HG02852 (cell line): ENCODE results near the gene ID3.
"Not testable (repeated sequence)": the region's sequence is repeated elsewhere in the genome, so short reads cannot be mapped to it uniquely, and the experiment has no call there.

Experiments
- ATAC-seq: cut with Tn5 transposase; IDR thresholded peaks from one replicate; pipeline ENCODE4 v1.9.1; 2021; ENCODE audit warnings: mild to moderate bottlenecking, moderate library complexity; ENCODE audit not compliant: unreplicated experiment

ID3 gene

DNA sequence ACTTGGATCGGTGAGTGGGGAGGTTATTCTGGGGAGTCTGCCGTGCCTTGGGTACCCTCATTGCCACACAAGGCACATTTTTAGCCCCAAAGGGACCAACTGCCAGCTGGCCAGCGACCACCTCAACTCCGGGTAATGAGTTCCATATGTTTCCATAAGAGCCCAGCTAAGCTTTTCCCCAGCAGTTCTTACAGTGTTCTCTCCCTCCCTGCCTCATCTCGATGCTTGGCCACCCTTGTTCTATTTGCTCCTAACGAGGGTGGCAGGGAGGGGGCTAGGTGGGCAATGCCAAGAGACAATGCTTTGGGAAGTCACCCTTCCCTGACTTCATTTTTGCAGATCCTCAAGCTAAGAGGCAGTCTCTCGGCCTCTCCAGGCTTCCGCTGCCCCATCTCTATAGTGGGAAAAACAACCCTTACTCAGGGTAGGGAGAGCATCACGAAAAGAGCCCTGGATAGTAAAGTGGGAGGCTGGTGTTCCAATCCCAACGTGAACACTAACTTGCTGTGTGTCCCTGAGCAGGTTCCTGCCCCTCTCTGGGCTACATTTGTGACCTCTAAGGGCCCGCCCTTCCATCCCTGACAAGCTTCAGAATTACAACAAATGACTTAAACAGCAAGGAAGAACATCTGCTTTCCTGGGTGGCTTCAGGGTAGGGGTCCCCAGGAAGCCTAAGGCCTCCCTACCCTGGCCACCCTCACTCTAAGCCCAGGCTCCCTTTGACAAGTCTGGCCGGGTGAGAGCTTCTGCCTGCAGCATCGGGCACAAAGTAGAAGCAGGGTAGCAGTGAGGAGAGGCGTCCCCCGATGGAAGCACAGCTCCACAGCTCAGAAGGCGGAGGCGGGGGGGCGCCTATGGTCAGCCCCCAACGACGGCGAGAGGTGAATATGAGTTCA, 5.8 kb downstream of the ID3 start:
- ATAC-seq, result no peak

DNA sequence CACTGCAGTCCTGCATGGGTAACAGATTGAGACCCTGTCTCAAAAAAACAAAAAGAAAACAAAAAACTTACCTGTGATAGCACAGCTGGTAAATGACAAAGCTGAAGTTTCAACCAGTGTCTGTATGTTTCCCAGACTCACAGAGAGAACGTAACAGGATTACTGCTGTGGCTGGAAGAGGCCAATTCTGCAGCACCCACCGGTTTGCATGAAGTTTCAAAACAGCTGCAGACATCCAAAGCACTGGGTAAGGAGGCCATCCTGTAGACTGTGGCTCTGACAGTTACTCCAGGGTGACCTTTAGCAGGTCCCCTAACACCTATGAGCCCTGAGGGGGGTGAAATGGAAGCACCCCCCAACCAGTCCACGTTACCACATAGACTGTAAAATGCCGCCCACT, 7.5 kb downstream of the ID3 start:
- no peak for ATAC-seq

DNA sequence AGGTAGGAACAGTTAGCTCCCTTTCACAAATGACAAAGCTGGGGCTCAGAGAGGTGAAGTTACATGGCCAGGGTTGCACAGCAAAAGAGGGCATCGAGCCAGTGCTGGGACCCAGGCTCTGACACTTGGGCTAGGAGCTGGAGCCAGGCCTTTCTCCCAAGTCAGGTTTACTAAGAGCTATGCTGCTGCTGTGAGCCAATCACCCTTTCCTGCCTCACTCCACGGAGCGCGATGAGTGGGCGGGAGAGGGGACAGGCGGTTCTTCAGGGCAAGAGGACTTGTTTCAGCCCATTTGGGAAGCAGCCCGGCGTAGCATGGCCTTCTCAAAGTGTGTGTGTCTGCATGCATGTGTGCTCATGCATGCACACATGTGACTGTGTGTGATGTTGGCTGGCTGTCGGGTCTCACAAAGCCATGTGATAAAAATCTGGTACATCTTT, 10.6 kb downstream of the ID3 start:
- ATAC-seq, result no peak

DNA sequence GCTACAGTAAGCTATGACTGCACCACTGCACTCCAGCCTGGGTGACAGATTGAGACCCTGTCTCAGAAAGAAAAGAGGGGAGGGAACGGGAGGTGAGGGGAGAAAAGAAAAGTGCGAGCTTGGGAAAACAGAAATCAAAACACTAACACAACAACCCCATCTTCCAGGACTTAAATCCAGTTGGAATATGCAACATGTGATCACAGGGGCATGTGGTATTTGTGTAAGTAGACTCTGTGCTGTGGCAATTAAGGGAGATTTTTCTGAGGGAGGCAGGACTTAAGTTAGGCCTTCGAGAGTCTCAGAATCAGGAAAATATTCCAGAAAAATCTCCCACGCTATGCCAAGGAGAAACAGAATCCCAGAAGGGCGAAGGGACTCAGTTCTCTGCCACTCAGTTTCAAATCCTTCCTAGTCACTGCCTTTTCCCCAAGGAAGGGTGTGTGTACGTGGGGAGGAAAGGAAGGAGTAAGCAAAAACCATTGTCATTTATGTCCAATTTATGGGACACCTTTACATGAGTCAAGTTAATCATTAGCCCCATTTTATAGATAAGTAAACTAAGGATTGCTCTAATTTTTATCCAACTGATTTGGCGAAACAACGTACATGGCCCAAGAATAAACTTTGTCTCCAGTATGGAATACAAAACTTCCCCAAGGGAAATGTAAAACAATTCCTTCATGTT, 12.3 kb downstream of the ID3 start:
- ATAC-seq, result no peak

DNA sequence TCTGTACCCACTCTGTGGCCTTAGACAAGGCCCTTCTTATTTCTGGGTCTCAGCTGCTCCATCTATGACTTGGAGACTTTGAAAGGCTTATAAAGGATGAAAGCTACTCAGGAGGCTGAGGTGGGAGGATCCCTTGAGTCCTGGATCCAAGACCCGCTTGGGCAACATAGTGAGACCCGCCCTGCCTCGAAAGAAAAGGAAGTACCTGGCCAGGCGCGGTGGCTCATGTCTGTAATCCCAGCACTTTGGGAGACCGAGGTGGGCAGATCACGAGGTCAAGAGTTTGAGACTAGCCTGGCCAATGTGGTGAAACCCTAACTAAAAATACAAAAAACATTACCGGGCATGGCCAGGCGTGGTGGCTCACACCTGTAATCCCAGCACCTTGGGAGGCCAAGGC, 13.4 kb downstream of the ID3 start:
- ATAC-seq, result no peak

DNA sequence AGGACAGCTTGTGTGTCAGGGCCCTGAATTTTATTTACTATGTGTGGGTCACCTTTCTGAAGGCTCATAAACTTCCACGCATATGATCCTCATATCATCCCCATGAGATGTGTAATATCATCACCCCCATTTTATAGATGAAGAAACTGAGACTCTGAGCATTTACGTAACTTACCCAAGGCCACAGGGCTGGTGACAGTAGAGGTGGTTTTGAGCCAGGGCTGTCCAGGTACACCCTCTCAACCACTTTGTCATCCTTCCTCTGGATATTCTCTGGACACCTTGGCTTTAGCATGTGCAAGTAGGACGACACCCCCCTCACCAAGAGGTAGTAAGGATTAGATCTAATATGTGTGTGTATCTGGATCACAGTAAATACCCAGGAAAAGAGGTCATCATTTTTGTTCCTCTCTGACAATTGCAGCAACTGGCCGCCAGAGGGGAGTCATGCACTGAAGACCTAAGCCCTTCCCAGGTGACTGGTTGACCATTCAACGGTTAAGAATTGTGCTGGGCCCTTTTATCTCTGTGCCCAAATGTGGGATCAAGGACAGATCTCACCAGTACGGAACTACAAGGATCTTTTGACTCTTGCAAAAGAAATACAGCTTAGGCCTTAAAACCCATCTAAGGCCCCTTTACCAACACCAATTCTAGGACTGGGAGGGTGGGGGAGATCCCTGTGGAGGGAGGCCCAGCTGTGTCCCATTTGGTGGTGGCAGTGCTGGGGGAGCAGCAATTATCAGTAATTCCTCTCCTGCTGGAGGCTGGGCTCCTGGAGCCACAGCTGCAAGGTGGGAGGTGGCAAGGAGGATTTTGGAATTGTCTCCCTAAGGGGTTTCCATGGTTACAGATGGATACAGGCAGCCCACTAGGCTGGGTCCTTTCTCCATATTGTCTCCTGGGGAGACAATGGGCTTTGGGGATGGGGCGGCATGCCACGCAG, 14.6 kb downstream of the ID3 start:
- no peak for ATAC-seq

DNA sequence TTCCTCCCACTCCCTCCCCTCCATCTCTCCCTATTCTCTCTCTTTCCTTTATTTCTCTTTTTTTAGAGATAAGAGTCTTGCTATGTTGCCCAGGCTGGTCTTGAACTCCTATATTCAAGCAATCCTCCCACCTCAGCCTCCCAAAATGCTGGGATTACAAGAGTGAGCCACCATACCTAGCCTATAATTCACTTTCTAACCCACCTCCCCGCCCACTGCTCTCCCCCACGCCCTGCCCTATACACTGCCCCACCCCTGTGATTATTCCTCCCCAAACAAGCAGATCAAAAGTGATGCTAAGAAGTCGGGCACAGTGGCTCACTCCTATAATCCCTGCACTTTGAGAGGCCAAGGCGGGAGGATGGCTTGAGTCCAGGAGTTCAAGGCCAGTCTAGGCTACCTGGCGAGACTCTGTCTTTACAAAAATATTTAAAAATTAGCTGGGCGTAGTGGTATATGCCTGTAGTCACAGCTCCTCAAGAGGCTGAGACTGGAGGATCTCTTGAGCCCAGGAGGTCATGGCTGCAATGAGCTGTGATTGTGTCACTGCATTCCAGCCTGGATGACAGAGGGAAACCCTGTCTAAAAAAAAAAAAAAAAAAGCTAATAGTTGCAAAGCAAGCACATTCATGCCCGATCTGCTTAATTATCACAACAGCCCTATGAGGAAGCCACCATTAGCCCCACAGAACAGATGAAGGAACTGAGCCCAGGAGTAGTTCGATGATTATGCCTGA, 15.4 kb downstream of the ID3 start:
- no peak for ATAC-seq

DNA sequence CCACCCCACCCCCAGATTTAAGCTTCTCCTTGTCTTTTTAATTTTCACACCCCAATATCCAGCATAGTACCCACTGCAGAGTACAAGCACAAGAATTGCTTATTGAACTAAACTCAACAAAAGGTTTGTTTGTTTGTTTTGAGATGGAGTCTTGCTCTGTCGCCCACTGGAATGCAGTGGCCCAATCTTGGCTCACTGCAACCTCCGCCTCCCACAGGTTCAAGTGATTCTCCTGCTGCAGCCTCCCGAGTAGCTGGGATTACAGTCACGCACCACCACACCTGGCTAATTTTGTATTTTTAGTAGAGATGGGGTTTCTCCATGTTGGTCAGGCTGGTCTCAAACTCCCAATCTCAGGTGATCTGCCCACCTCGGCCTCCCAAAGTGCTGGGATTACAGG, 16.4 kb downstream of the ID3 start:
- not testable (repeated sequence) for ATAC-seq

DNA sequence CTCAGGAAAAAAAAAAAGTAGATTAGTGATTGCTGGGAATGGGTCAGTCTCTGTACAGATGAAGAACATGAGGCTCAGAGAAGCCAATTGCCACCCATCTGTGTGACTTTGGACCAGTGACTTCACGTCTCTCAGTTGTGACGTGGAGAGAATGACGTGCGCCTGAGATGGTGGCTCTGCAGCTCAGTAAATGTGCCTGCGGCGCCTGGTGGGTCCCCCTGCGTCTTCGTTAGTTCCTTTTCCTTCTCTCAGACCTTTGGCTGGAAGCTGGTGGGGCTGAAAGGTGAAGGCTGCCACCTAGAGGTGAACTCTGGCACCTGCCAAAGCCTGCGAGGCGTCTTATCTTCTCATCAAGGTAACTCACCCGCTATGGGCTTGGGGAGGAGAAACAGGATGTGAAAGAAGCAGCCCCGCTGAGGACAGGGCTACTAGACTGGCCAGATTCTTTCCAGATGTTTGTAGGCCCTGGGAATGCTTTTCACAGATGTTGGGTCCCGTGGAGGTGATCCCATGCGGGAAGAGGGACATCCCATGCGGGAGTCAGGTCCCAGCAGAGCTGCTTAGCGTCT, 19.5 kb downstream of the ID3 start:
- peak; percentile 77 for ATAC-seq

DNA sequence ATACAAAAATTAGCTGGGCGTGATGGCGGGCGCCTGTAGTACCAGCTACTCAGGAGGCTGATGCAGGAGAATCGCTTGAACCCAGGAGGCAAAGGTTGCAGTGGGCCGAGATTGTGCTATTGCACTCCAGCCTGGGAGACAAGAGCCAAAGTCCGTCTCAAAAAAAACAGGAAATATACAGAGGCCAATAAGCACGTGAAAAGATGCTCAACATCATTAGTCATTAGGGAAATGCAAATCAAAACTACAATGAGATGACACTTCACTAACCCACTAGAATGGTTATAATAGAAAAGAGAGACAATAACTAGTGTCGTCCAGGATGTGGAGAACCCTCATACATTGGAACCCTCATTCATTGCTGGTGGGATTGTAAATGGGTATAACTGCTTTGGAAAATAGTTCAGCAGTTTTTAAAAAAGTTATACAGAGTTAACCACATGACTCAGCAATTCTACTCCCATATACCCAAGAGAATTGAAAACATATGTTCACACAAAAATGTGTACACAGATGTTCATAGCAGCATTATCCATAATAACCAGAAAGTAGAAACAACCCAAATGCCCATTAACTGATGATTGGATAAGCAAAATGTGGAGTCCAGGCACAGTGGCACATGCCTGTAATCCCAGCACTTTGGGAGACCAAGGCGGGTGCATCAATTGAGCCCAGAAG, 21.9 kb downstream of the ID3 start:
- no peak for ATAC-seq

DNA sequence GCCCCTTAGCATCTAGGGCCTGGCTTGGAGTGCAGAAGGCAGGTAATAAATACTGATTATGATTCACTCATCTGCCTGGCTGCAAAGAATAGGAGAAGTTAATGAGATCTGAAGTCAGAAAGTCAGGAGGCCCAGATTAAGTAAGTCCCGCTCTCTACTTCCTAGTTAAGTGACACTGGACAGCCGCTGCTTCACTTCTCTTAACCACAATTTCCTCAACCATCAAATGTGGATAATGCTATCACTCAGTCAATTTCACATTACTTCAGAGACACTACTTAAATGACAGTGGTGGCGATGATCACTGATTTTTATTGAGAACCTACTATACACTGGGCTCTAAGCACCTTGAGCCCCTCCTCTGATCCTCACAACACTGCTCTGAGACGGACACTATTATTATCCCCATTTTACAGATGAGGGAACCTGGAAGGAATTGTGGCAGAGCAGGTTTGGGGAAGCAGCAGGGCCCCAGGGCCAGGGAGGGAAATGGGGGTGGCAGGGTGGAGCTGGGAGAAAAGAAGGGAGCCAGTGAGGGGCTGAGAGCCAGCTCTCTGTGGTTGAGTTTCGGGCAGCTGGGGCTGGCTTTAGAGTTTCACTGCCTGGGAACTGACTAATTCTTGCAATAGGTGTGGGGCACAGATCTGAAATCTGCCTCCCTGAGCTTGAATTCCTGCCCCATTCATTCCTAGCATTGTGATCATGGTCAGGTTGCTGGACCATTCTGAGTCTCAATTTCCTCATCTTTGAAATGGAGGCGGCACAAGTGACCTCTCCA, 25.9 kb downstream of the ID3 start:
- no peak for ATAC-seq

DNA sequence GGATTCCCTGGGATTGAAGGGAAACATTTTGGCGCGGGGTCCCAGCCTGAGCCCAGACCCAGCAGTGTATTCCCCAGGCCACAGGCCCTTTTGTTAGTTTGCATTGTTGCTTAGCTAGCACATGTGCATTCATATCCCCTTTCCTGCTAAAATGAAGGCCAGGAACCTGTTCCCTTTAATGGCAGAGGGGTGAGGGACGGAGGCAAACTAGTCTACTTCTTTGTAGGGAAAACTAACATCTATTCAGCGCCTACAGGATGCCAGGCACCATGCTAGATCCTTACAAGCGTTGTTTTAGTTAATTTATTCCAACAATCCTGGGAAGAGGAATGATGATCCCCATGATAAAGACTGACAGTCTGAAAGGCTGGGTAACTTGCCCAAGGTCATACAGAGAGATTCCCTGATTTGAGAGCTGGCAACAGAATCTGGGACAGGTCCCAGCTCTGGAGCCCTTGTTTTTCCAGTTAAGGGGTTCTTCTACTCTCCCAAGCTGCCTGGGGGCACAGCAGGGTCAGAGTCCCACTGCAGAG, 27.7 kb downstream of the ID3 start:
- ATAC-seq, result no peak

DNA sequence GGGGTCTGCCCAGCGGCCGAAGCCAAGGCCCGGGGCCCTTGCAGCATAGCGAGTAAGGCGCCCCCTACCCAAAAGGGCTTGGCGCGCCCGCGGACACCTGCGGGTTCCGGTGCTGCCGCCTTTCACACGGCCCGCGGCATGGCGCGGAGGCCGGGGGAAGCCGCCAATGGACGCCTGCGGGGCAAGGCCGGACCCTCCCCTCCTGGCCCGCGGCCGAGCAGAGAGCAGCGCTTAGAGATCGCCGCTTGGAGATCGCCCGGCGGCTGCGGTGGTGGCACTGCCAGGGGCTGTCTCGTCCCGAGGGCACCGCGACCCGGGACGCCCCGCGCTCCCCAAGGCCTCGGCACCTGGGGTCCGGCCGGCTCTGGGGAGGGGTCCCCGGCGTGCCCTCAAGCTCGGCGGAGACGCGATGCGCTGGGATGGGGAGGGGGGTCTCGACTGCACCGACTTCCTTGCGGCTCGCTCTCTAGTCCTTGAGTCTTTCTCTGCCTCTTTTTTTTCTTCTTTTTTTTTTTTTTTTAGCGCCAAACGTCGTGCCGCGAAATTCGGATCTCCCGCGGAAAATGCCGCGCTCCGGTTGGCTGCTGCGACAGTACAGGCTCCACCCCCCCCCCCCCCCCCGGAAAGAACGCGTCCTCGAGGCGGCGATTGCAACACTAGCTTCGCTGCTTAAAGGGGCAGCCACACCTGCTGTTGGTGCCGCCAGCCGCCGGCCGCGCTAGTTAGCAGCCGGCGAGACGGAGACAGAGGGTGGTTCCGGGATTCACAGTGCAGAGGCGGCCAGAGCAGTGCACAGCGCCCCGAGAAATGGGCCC, 28.3 kb downstream of the ID3 start, which contains the start of gene E2F2:
Gene E2F2 (minus strand): TSS at position 487 of the 815 bp plus-strand sequence. CDS start 440 bp downstream, at position 47.
- ATAC-seq, result no peak

DNA sequence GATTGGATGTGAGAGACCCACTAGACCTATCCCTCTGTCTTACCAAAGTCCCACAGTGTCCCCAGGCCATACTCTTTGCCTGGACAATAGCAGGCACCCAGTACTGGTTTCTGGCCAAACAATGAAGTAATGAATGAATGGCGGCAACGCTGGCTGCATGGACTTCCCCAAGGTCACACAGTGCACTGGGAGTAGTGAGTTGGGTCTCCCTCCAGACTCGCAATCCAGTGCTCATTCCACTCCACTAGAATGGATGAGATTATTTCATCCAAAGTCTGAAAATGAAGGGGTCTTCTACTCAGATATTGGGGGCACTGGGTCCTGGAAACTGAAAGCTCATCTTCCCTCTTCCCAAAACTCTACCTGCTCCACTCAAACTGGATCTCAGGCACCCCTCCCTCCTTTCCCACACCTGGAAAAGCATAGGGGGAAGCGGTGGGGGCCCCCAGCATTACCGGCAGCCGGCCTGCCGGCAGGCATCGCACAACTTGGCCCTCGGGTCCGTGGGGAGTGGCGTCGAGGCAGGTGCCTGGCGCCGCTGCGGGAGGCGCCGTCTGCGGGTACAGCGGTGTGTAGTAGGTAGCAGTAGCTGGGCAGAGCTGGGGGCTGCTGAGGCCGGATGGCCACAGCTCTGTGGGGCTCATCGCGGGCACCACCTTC, 29.1 kb downstream of the ID3 start:
- no peak for ATAC-seq

DNA sequence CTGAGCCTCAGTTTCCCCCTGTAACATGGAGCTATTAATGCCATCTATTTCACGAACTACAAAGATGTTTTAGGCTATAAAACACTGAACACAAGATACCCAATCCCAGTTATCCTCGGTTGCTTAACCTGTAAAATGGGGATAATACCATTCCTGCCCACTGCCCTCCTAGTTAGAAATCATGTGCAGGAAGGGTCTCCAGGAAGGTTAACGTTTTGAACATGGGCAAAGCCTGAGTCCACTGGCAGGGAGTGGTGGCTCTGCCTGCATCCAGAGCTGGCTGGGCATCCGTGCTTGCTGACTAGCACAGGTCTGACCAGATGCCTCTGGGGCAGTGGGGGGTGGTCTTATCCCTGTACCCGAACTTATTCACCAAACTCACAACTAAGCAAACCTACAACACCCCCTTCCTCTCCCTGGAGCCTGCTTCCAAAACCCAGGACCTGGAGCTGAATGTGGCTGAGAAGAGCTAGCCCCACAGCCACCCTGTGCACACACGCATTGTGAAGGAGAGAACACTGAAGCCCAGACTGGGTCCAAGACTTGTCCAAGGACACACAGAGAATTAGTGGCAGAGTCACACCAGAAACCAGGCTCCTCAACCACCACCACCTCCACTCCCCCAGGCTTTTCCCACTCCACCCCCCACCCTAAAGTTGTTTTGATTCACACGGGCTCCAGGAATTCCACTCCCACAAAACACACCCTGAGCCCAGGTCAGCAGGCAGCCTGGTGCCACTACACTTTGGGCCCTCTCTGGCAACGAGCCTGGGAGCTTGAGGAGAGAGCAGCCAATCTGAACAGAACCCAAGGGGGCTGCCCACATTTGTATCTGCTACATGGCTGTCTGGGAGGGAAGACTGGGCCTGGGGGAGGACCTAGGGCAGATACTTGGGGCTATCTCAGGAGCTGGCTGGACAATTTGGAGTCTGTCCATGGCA, 29.9 kb downstream of the ID3 start:
- no peak for ATAC-seq
